Right atrium auricular region (tissue), 2 donors: ENCODE measurements around the gene DMD. TPM values are rescaled to one million over a fixed set of nuclear protein-coding genes. Genes with fewer than 3 reads are reported as not detected.

Source experiments
- DNase-seq: peaks from one replicate; pipeline ENCODE4 v3.0.0-alpha.2; 2019; ENCODE audit warnings: low spot score
- H3K27ac ChIP-seq, 2 donors: fragments of 200-600 bp; sonication (generic); 1 replicate in 1 of 2; 2 replicates in 1 of 2; pipeline ENCODE4 v1.5.1; 2016 to 2019
- H3K27me3 ChIP-seq, 2 donors: fragments of 200-600 bp; sonication (generic); one replicate each; pipeline versions ENCODE4 v1.5.1 to v1.6.0; 2017 to 2019
- H3K36me3 ChIP-seq: fragments of 200-600 bp; sonication (generic); one replicate; pipeline ENCODE4 v1.5.1; 2016
- H3K4me1 ChIP-seq, 2 donors: fragments of 200-600 bp; sonication (generic); one replicate each; pipeline versions ENCODE4 v1.5.1 to v1.6.0; 2017 to 2019
- H3K4me3 ChIP-seq, 2 donors: fragments of 200-600 bp; sonication (generic); 1 replicate in 1 of 2; 2 replicates in 1 of 2; pipeline ENCODE4 v1.5.1; 2017 to 2019; ENCODE audit warnings: mild to moderate bottlenecking in 1 of 2, moderate library complexity in 1 of 2
- H3K9me3 ChIP-seq, 2 donors: fragments of 200-600 bp; sonication (generic); one replicate each; pipeline ENCODE4 v1.5.1; 2019
- total RNA-seq, 2 donors: library from RNA; depleted of rRNA; stranded (reverse); fragments of >200 nt; gene quantifications; one replicate each; pipeline ENCODE4 v1.1.0, GENCODE V29; 2016
- TF ChIP-seq, protein P1 (sequence below), 2 donors: fragments of 200-600 bp; sonication (generic); IDR thresholded peaks; one replicate each; pipeline ENCODE4 v1.5.1; 2019; ENCODE audit warnings: antibody characterized with exemption in 2 of 2

DMD gene
- total RNA-seq, 2 donors from 2014 or later, result 111 to 135 TPM

- no peaks in the 10 kb centered on the region for H3K4me1 ChIP-seq
- TF ChIP-seq, protein P1, sequence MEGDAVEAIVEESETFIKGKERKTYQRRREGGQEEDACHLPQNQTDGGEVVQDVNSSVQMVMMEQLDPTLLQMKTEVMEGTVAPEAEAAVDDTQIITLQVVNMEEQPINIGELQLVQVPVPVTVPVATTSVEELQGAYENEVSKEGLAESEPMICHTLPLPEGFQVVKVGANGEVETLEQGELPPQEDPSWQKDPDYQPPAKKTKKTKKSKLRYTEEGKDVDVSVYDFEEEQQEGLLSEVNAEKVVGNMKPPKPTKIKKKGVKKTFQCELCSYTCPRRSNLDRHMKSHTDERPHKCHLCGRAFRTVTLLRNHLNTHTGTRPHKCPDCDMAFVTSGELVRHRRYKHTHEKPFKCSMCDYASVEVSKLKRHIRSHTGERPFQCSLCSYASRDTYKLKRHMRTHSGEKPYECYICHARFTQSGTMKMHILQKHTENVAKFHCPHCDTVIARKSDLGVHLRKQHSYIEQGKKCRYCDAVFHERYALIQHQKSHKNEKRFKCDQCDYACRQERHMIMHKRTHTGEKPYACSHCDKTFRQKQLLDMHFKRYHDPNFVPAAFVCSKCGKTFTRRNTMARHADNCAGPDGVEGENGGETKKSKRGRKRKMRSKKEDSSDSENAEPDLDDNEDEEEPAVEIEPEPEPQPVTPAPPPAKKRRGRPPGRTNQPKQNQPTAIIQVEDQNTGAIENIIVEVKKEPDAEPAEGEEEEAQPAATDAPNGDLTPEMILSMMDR (IDR thresholded peaks at IDR 0.05), result no peak
- DNase-seq, result no peak
- H3K27ac ChIP-seq, result no peak overlapping the region
- no peaks in the 10 kb centered on the region for H3K27me3 ChIP-seq
- no peaks in the 10 kb centered on the region for H3K9me3 ChIP-seq
- no peak overlapping the region for H3K4me3 ChIP-seq
- no peaks in the 10 kb centered on the region for H3K36me3 ChIP-seq
These were observed 1917.9 kb downstream of the DMD start for GRCh38 chrX:31293409-31293808.

GRCh38 chrX:31291131-31291530 is 1920.2 kb downstream of the DMD start:
- H3K4me3 ChIP-seq, result no peak overlapping the region
- H3K36me3 ChIP-seq, result no peaks in the 10 kb centered on the region
- H3K27ac ChIP-seq, result no peak overlapping the region
- no peaks in the 10 kb centered on the region for H3K4me1 ChIP-seq
- TF ChIP-seq, protein P1 (IDR thresholded peaks at IDR 0.05), result no peak
- H3K27me3 ChIP-seq, result no peaks in the 10 kb centered on the region
- DNase-seq, result no peak
- H3K9me3 ChIP-seq, result no peaks in the 10 kb centered on the region

DNA sequence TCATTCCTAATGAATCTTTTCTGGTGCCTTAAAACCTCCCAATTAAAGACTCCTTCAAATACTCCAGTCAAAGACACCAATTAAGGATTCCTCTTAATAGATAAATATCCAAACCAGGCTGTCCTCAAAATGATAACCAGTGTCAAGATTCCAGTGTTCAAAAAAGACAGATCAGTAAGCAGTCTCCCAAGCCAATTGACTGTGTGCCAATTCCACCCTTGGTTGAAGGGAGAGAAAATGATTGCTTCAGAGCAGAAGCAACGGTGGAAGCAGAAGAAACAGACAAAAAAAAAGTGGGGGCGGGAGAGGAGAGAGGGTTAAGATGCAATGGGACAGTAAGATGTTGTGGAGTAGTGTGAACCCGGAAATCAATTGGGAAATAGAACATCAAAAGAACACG is 1923.5 kb downstream of the DMD start:
- Histone ChIP-seq H3K9me3 (no peaks in the 10 kb centered on the region), H3K36me3 (no peaks in the 10 kb centered on the region), H3K4me1 (no peaks in the 10 kb centered on the region), H3K27me3 (no peaks in the 10 kb centered on the region), H3K27ac (no peak overlapping the region), H3K4me3 (no peak overlapping the region)
- TF ChIP-seq, protein P1 (IDR thresholded peaks at IDR 0.05), result no peak
- no peak for DNase-seq

DNA sequence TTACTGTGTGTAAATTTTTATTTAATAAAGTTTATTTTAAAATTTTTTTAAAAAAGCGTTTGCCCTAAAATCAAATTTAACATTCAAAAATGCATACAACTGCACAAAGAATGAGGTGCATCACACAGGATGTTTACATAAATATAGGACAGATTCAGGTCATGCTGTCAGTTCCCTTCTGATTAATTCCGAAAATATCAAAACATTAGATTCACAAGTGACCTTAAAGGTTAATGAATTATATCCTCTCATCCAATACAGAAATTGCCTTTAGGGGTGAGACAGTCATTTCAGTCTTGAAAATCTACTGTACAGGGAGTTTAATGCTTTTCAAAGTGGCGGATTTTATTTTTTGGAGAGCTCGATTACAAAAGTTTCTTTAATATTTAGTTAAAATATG is 1930.8 kb downstream of the DMD start:
- Histone ChIP-seq H3K27ac (no peak overlapping the region), H3K27me3 (no peaks in the 10 kb centered on the region), H3K9me3 (no peaks in the 10 kb centered on the region), H3K4me1 (no peaks in the 10 kb centered on the region), H3K36me3 (no peaks in the 10 kb centered on the region), H3K4me3 (no peak overlapping the region)
- TF ChIP-seq, protein P1 (IDR thresholded peaks at IDR 0.05), result no peak
- no peak for DNase-seq

GRCh38 chrX:31279359-31279758 is 1932.0 kb downstream of the DMD start:
- H3K4me3 ChIP-seq, result no peak overlapping the region
- no peaks in the 10 kb centered on the region for H3K4me1 ChIP-seq
- H3K36me3 ChIP-seq, result no peaks in the 10 kb centered on the region
- no peak for DNase-seq
- no peaks in the 10 kb centered on the region for H3K27me3 ChIP-seq
- H3K27ac ChIP-seq, result no peak overlapping the region
- TF ChIP-seq, protein P1 (IDR thresholded peaks at IDR 0.05), result peak in 1 of 2 donors; percentile 27
- H3K9me3 ChIP-seq, result no peaks in the 10 kb centered on the region

- no peaks in the 10 kb centered on the region for H3K4me1 ChIP-seq
- no peaks in the 10 kb centered on the region for H3K27me3 ChIP-seq
- TF ChIP-seq, protein P1 (IDR thresholded peaks at IDR 0.05), result no peak
- DNase-seq, result no peak
- H3K27ac ChIP-seq, result no peak overlapping the region
- no peaks in the 10 kb centered on the region for H3K9me3 ChIP-seq
- H3K4me3 ChIP-seq, result no peak overlapping the region
- no peaks in the 10 kb centered on the region for H3K36me3 ChIP-seq
These were observed 1938.9 kb downstream of the DMD start for GRCh38 chrX:31272472-31272775.
